Coronary artery (tissue), 2 donors: Measurements from ENCODE around the gene CRYAA.

ENCODE experiments used
- DNase-seq: peaks from one replicate; pipeline ENCODE4 v3.0.0-alpha.2; 2017; ENCODE audit warnings: low spot score
- H3K27ac ChIP-seq, 2 donors: fragments of 200-600 bp; sonication (generic); one replicate each; pipeline ENCODE4 v1.5.1; 2016 to 2019
- H3K4me3 ChIP-seq: fragments of 200-600 bp; sonication (generic); 2 replicates; pipeline ENCODE4 v1.5.1; 2016; ENCODE audit warnings: mild to moderate bottlenecking, moderate library complexity
- TF ChIP-seq, protein P1 (sequence below): fragments of 200-600 bp; sonication (generic); IDR thresholded peaks from one replicate; pipeline ENCODE4 v1.5.1; 2019; ENCODE audit warnings: antibody characterized with exemption

The CRYAA gene

DNA sequence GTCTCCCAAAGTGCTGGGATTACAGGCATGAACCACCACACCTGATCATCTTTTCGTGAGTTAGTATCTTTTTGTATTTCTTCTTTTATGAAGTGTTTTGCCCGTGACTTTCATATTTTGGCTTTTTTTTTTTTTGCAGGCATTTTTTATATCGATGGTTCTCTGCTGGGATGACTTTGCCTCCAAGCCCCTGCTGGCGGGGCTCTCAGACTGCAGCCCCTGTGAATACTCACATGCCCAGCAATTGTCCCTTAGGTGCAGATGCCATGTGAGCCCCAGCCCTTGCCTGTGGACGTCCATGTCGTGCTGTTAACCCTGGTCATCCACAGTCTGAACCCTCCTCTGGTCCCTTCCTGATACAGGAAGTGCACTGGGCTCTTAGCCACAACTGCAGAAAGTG is 21.7 kb downstream of the CRYAA start:
- H3K4me3 ChIP-seq, result no peak overlapping the region
- no peak overlapping the region for H3K27ac ChIP-seq
- peak; percentile 60 for DNase-seq
- TF ChIP-seq, protein P1, sequence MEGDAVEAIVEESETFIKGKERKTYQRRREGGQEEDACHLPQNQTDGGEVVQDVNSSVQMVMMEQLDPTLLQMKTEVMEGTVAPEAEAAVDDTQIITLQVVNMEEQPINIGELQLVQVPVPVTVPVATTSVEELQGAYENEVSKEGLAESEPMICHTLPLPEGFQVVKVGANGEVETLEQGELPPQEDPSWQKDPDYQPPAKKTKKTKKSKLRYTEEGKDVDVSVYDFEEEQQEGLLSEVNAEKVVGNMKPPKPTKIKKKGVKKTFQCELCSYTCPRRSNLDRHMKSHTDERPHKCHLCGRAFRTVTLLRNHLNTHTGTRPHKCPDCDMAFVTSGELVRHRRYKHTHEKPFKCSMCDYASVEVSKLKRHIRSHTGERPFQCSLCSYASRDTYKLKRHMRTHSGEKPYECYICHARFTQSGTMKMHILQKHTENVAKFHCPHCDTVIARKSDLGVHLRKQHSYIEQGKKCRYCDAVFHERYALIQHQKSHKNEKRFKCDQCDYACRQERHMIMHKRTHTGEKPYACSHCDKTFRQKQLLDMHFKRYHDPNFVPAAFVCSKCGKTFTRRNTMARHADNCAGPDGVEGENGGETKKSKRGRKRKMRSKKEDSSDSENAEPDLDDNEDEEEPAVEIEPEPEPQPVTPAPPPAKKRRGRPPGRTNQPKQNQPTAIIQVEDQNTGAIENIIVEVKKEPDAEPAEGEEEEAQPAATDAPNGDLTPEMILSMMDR, result no peak

DNA sequence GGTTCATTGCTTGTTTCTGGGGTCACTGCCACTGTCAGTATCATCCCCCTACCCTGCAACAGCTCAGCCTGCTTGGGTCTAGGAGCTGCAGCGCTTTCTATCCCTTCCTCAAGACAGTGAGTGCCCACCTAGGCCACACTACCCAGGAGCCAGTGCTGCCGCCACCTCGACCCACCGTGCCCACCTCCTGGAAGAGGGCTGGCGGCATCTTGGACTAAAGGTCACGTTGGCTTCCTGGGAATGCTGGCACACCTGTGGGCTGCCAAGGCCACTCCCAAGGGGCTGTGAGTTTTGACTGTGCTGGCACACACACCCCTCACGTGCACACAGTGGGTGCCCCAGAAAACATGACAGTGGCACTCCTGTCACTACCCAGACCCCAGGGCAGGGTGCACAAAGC is 22.1 kb downstream of the CRYAA start:
- Histone ChIP-seq H3K27ac (no peak overlapping the region), H3K4me3 (no peak overlapping the region)
- peak; percentile 63 for DNase-seq
- TF ChIP-seq, protein P1, result no peak

GRCh38 chr21:43191521-43191920 is 22.7 kb downstream of the CRYAA start:
- TF ChIP-seq, protein P1, result no peak
- no peak overlapping the region for H3K4me3 ChIP-seq
- DNase-seq, result peak; percentile 61
- H3K27ac ChIP-seq, result no peak overlapping the region

DNA sequence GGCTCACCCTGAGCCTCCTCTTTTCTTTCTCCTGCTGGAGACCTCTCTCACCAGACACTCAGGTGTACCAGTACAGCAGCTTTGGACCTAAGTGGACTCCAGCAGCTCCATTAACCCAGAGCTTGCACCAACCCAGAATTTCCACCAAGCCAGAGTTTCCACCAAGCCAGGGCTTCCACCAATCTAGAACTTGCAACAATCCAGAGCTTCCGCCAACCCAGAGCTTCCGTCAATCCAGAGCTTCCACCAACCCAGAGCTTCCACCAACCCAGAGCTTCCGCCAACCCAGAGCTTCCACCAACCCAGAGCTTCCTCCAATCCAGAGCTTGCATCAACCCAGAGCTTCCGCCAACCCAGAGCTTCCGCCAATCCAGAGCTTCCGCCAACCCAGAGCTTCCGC is 23.2 kb downstream of the CRYAA start:
- peak; percentile 31 for DNase-seq
- Histone ChIP-seq H3K27ac (no peak overlapping the region), H3K4me3 (no peak overlapping the region)
- TF ChIP-seq, protein P1, result no peak

DNA sequence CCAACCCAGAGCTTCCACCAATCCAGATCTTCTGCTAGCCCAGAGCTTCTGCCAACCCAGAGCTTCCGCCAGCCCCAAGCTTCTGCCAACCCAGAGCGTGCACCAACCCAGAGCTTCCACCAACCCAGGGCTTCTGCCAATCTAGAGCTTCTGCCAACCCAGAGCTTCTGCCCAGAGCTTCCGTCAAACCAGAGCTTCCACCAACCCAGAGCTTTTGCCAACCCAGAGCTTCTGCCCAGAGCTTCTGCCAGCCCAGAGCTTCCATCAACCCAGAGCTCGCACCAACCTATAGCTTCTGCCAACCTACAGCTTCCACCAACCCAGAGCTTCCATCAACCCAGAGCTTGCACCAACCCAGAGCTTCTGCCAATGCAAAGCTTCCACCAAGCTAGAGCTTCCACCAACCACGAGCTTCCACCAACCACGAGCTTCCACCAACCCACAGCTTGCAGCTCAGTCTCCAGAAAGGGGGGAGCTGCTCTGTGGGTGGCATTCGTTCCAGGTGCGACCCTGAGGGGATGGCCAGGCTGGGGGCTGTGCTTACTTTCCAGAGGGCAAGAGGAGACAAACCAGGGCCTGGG is 23.8 kb downstream of the CRYAA start:
- H3K27ac ChIP-seq, result no peak overlapping the region
- peak; percentile 64 for DNase-seq
- H3K4me3 ChIP-seq, result no peak overlapping the region
- TF ChIP-seq, protein P1, result no peak

DNA sequence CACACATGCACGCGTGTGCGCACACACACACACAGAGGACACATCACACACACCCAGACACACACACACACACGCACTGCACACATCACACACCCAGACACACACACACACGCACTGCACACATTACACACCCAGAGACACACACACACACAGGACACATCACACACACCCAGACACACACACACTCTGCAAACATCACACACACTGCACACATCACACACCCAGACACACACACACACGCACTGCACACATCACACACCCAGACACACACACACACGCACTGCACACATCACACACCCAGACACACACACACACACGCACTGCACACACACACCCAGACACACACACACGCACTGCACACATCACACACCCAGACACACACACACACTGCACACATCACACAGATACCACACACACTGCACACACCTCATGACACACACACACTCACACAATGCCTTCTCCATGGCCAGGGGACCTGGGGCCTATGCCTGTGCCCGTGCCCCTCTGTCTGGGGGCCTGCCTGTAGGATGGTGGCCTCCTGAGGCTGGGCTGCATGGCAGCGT is 24.4 kb downstream of the CRYAA start:
- H3K27ac ChIP-seq, result no peak overlapping the region
- DNase-seq, result peak; percentile 35
- TF ChIP-seq, protein P1, result no peak
- no peak overlapping the region for H3K4me3 ChIP-seq

GRCh38 chr21:43193651-43194302 is 25.0 kb downstream of the CRYAA start:
- Histone ChIP-seq H3K4me3 (no peak overlapping the region), H3K27ac (no peak overlapping the region)
- DNase-seq, result peak; percentile 64
- TF ChIP-seq, protein P1, result no peak
